ENCODE results near the gene GAB3. TPM values are rescaled to one million over a fixed set of nuclear protein-coding genes. Genes with fewer than 3 reads are reported as not detected.
"Not testable (repeated sequence)": the region's sequence is repeated elsewhere in the genome, so short reads cannot be mapped to it uniquely, and the experiment has no call there.

The GAB3 gene
- total RNA-seq, 3 donors from 2014 or later = 1.5 to 2.5 (median 2.0) TPM

- not testable (repeated sequence) for H3K27me3 Mint-ChIP-seq (ENCODE audit: low read depth); ATAC-seq; DNase-seq; H3K4me1 Mint-ChIP-seq (ENCODE audit: low read depth); H3K36me3 Mint-ChIP-seq (ENCODE audit: insufficient read depth); H3K4me3 Mint-ChIP-seq
- H3K9me3 Mint-ChIP-seq = peaks cover 25% of the 10 kb centered on the region
Measured at GRCh38 chrX:154670848-154671247, 80.0 kb downstream of the GAB3 start.

- Mint-ChIP-seq H3K4me3 (no peak overlapping the region), H3K9me3 (peaks cover 5% of the 10 kb centered on the region), H3K27me3 (ENCODE audit: low read depth) (no peaks in the 10 kb centered on the region), H3K36me3 (ENCODE audit: insufficient read depth) (no peaks in the 10 kb centered on the region), H3K4me1 (ENCODE audit: low read depth) (peaks cover 4% of the 10 kb centered on the region)
- DNase-seq = no peak
- no peak for ATAC-seq
Measured at GRCh38 chrX:154661899-154662298, 89.0 kb downstream of the GAB3 start.

GRCh38 chrX:154661170-154661569 lies 89.7 kb downstream of the GAB3 start:
- peaks cover 4% of the 10 kb centered on the region for H3K4me1 Mint-ChIP-seq (ENCODE audit: low read depth)
- H3K27me3 Mint-ChIP-seq (ENCODE audit: low read depth) = no peaks in the 10 kb centered on the region
- H3K4me3 Mint-ChIP-seq = no peak overlapping the region
- peaks cover 5% of the 10 kb centered on the region for H3K9me3 Mint-ChIP-seq
- DNase-seq (no peak), ATAC-seq (no peak)
- no peaks in the 10 kb centered on the region for H3K36me3 Mint-ChIP-seq (ENCODE audit: insufficient read depth)

- H3K4me3 Mint-ChIP-seq = no peak overlapping the region
- no peak for ATAC-seq
- peaks cover 4% of the 10 kb centered on the region for H3K4me1 Mint-ChIP-seq (ENCODE audit: low read depth)
- H3K9me3 Mint-ChIP-seq = peaks cover 5% of the 10 kb centered on the region
- H3K36me3 Mint-ChIP-seq (ENCODE audit: insufficient read depth) = no peaks in the 10 kb centered on the region
- no peak for DNase-seq
- H3K27me3 Mint-ChIP-seq (ENCODE audit: low read depth) = no peaks in the 10 kb centered on the region
Measured at GRCh38 chrX:154660541-154660940, 90.3 kb downstream of the GAB3 start.

GRCh38 chrX:154658957-154659356 lies 91.9 kb downstream of the GAB3 start:
- no peak overlapping the region for H3K4me3 Mint-ChIP-seq
- H3K36me3 Mint-ChIP-seq (ENCODE audit: insufficient read depth) = no peaks in the 10 kb centered on the region
- no peak for ATAC-seq
- no peak for DNase-seq
- no peaks in the 10 kb centered on the region for H3K27me3 Mint-ChIP-seq (ENCODE audit: low read depth)
- peaks cover 4% of the 10 kb centered on the region for H3K4me1 Mint-ChIP-seq (ENCODE audit: low read depth)
- H3K9me3 Mint-ChIP-seq = no peaks in the 10 kb centered on the region

- peaks cover 4% of the 10 kb centered on the region for H3K4me1 Mint-ChIP-seq (ENCODE audit: low read depth)
Measured at GRCh38 chrX:154658187-154658586, 92.7 kb downstream of the GAB3 start.

GRCh38 chrX:154657226-154657805 lies 93.6 kb downstream of the GAB3 start:
- no peak for ATAC-seq
- Mint-ChIP-seq H3K9me3 (no peaks in the 10 kb centered on the region), H3K36me3 (ENCODE audit: insufficient read depth) (no peaks in the 10 kb centered on the region), H3K27me3 (ENCODE audit: low read depth) (no peaks in the 10 kb centered on the region), H3K4me3 (no peak overlapping the region), H3K4me1 (ENCODE audit: low read depth) (peaks cover 4% of the 10 kb centered on the region)
- DNase-seq = no peak

More at GRCh38 chrX:154658187-154658586, 92.7 kb downstream of the GAB3 start:
- Mint-ChIP-seq H3K9me3 (no peaks in the 10 kb centered on the region), H3K36me3 (ENCODE audit: insufficient read depth) (no peaks in the 10 kb centered on the region), H3K4me3 (no peak overlapping the region), H3K27me3 (ENCODE audit: low read depth) (no peaks in the 10 kb centered on the region)
- ATAC-seq = no peak
- no peak for DNase-seq

GRCh38 chrX:154655786-154656185 lies 95.1 kb downstream of the GAB3 start:
- Mint-ChIP-seq H3K27me3 (ENCODE audit: low read depth) (no peaks in the 10 kb centered on the region), H3K9me3 (no peaks in the 10 kb centered on the region), H3K4me3 (no peak overlapping the region), H3K4me1 (ENCODE audit: low read depth) (no peaks in the 10 kb centered on the region), H3K36me3 (ENCODE audit: insufficient read depth) (no peaks in the 10 kb centered on the region)
- DNase-seq (no peak), ATAC-seq (no peak)

GRCh38 chrX:154655346-154655745 lies 95.5 kb downstream of the GAB3 start:
- H3K27me3 Mint-ChIP-seq (ENCODE audit: low read depth) = no peaks in the 10 kb centered on the region
- no peak for ATAC-seq
- H3K36me3 Mint-ChIP-seq (ENCODE audit: insufficient read depth) = no peaks in the 10 kb centered on the region

GRCh38 chrX:154654925-154655324 lies 96.0 kb downstream of the GAB3 start:
- DNase-seq (no peak), ATAC-seq (no peak)
- no peaks in the 10 kb centered on the region for H3K27me3 Mint-ChIP-seq (ENCODE audit: low read depth)
- no peaks in the 10 kb centered on the region for H3K4me1 Mint-ChIP-seq (ENCODE audit: low read depth)
- no peak overlapping the region for H3K4me3 Mint-ChIP-seq
- no peaks in the 10 kb centered on the region for H3K9me3 Mint-ChIP-seq
- no peaks in the 10 kb centered on the region for H3K36me3 Mint-ChIP-seq (ENCODE audit: insufficient read depth)

More at GRCh38 chrX:154655346-154655745, 95.5 kb downstream of the GAB3 start:
- Mint-ChIP-seq H3K9me3 (no peaks in the 10 kb centered on the region), H3K4me3 (no peak overlapping the region), H3K4me1 (ENCODE audit: low read depth) (no peaks in the 10 kb centered on the region)
- no peak for DNase-seq

- Mint-ChIP-seq H3K9me3 (no peaks in the 10 kb centered on the region), H3K27me3 (ENCODE audit: low read depth) (no peaks in the 10 kb centered on the region)
- ATAC-seq = no peak
Measured at GRCh38 chrX:154654372-154654771, 96.5 kb downstream of the GAB3 start.

GRCh38 chrX:154653413-154653812 lies 97.5 kb downstream of the GAB3 start, which contains the start of gene CTAG2:
CTAG2 (minus strand) TSS chrX:154653579; CDS start chrX:154653515, 64 bp downstream.
- H3K27me3 Mint-ChIP-seq (ENCODE audit: low read depth); H3K4me3 Mint-ChIP-seq; DNase-seq; H3K4me1 Mint-ChIP-seq (ENCODE audit: low read depth); H3K9me3 Mint-ChIP-seq; H3K36me3 Mint-ChIP-seq (ENCODE audit: insufficient read depth); ATAC-seq: not testable (repeated sequence)

More at GRCh38 chrX:154654372-154654771, 96.5 kb downstream of the GAB3 start:
- no peaks in the 10 kb centered on the region for H3K4me1 Mint-ChIP-seq (ENCODE audit: low read depth)
- H3K4me3 Mint-ChIP-seq = no peak overlapping the region
- no peak for DNase-seq
- no peaks in the 10 kb centered on the region for H3K36me3 Mint-ChIP-seq (ENCODE audit: insufficient read depth)

- DNase-seq = no peak
- no peak for ATAC-seq
- no peaks in the 10 kb centered on the region for H3K4me1 Mint-ChIP-seq (ENCODE audit: low read depth)
- H3K9me3 Mint-ChIP-seq = no peaks in the 10 kb centered on the region
- H3K36me3 Mint-ChIP-seq (ENCODE audit: insufficient read depth) = no peaks in the 10 kb centered on the region
- H3K4me3 Mint-ChIP-seq = no peak overlapping the region
- H3K27me3 Mint-ChIP-seq (ENCODE audit: low read depth) = no peaks in the 10 kb centered on the region
Measured at GRCh38 chrX:154653048-154653401, 97.9 kb downstream of the GAB3 start.

- H3K4me3 Mint-ChIP-seq = no peak overlapping the region
- ATAC-seq (no peak), DNase-seq (no peak)
- no peaks in the 10 kb centered on the region for H3K36me3 Mint-ChIP-seq (ENCODE audit: insufficient read depth)
- H3K27me3 Mint-ChIP-seq (ENCODE audit: low read depth) = no peaks in the 10 kb centered on the region
- H3K4me1 Mint-ChIP-seq (ENCODE audit: low read depth) = no peaks in the 10 kb centered on the region
- H3K9me3 Mint-ChIP-seq = no peaks in the 10 kb centered on the region
Measured at GRCh38 chrX:154652311-154653047, 98.4 kb downstream of the GAB3 start.

GRCh38 chrX:154650221-154650510 lies 100.7 kb downstream of the GAB3 start:
- no peak for ATAC-seq
- Mint-ChIP-seq H3K36me3 (ENCODE audit: insufficient read depth) (no peaks in the 10 kb centered on the region), H3K4me3 (no peak overlapping the region), H3K4me1 (ENCODE audit: low read depth) (no peaks in the 10 kb centered on the region), H3K27me3 (ENCODE audit: low read depth) (no peaks in the 10 kb centered on the region), H3K9me3 (no peaks in the 10 kb centered on the region)
- DNase-seq = no peak

Measured in activated T-cell treated with anti-CD3 and anti-CD28 coated beads, Interleukin-2, amount 50 U/mL, for 4 hours (primary cell).